ENCODE measurements around the gene USP2. TPM values are rescaled to one million over a fixed set of nuclear protein-coding genes. Genes with fewer than 3 reads are reported as not detected.

The USP2 gene
- total RNA-seq, 4 donors from 2014 or later, result 0.29 to 28.2 (median 2.1) TPM; not detected in 1

DNA sequence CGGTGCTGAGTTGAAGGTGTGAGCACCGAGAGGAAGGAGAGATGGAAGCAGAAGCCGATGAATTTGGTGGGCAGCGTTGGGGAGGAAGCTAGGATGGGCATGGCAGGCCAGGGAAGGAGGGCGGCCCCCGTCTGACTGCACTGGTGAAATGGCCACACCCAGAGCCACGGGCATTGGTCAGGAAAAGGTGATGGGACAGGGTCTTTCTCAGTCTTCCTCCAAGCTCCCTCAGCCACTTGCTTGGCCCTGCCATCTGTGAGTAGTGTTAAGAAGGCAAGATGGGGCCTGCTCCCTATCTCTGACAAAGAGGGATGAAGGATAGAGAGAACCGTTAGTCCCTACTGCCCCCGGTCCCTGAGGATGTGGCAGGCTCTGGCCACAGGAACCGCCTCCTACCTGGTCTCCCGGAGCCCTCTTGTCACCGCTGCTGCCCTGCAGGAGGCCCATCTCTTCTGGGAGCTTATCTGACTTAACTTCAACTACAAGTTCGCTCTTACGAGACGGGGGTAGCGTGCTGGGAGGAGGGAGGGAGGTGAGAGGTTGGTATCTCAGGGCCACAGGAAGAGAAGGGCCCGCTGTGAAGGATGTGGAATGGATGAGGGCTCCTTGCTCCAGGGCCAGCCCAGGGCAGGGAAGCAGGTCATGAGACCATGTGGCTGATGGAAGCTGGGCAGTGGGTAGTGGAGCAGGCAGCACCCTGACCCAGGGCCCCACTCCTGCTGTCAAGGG lies 71.4 kb downstream of the USP2 start:
- peak overlapping the region; percentile 2 to 82 for H3K27ac ChIP-seq
- no peaks in the 10 kb centered on the region for H3K9me3 ChIP-seq
- no peaks in the 10 kb centered on the region for H3K27me3 ChIP-seq
- no peaks in the 10 kb centered on the region for H3K4me1 ChIP-seq
- TF ChIP-seq, protein P1, sequence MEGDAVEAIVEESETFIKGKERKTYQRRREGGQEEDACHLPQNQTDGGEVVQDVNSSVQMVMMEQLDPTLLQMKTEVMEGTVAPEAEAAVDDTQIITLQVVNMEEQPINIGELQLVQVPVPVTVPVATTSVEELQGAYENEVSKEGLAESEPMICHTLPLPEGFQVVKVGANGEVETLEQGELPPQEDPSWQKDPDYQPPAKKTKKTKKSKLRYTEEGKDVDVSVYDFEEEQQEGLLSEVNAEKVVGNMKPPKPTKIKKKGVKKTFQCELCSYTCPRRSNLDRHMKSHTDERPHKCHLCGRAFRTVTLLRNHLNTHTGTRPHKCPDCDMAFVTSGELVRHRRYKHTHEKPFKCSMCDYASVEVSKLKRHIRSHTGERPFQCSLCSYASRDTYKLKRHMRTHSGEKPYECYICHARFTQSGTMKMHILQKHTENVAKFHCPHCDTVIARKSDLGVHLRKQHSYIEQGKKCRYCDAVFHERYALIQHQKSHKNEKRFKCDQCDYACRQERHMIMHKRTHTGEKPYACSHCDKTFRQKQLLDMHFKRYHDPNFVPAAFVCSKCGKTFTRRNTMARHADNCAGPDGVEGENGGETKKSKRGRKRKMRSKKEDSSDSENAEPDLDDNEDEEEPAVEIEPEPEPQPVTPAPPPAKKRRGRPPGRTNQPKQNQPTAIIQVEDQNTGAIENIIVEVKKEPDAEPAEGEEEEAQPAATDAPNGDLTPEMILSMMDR (IDR thresholded peaks at IDR 0.05), result no peak
- TF ChIP-seq POLR2A (IDR thresholded peaks at IDR 0.05), result no peak
- intact Hi-C loops (cut with DNase I; ENCODE audit: low total_unique reads), result no loop called here
- DNase-seq, result no peak
- H3K4me3 ChIP-seq, result no peak overlapping the region
- no peaks in the 10 kb centered on the region for H3K36me3 ChIP-seq

DNA sequence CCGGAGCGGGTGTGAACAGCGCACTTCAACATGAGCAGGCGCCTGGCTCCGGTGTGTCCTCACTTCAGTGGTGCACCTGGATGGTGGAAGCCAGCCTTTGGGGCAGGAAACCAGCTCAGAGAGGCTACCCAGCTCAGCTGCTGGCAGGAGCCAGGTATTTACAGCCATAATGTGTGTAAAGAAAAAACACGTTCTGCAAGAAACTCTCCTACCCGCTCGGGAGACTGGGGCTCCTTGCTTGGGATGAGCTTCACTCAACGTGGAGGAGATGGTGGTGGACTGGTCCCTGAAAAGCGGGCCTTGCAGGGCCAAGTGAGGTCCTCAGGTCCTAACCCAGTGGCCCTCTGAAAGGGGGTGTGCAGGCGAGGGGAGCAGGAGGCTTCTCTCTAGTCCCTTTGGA lies 72.1 kb downstream of the USP2 start:
- Histone ChIP-seq H3K36me3 (no peaks in the 10 kb centered on the region), H3K4me3 (no peak overlapping the region), H3K4me1 (no peaks in the 10 kb centered on the region), H3K9me3 (no peaks in the 10 kb centered on the region), H3K27me3 (no peaks in the 10 kb centered on the region), H3K27ac (peak overlapping the region in 1 of 2 donors; percentile 82)
- TF ChIP-seq POLR2A (IDR thresholded peaks at IDR 0.05), result no peak
- TF ChIP-seq, protein P1 (IDR thresholded peaks at IDR 0.05), result no peak
- intact Hi-C loops (cut with DNase I; ENCODE audit: low total_unique reads), result no loop called here
- DNase-seq, result no peak

DNA sequence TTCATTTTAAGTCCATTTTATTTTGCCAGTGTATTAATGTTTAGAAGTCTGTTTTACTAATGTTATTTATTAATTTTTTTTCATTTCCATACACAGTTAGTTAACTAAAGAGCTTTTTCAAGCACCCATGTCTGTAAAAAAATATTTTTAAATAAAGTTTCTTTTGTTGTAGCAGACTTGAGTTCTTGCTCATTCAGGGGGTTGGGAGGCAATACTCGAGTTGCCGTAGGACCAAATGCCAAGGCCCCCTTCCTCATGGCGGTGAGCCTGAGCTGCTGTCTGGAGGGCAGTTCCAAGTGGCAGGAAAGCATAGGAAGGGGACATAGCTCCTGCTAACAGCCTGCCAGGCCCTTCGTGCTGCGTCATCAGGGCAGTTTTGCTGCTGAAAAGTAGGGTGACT lies 73.5 kb downstream of the USP2 start:
- no peaks in the 10 kb centered on the region for H3K9me3 ChIP-seq
- no peak for DNase-seq
- TF ChIP-seq, protein P1 (IDR thresholded peaks at IDR 0.05), result no peak
- TF ChIP-seq POLR2A (IDR thresholded peaks at IDR 0.05), result no peak
- peak overlapping the region; percentile 71 to 82 for H3K27ac ChIP-seq
- H3K4me1 ChIP-seq, result no peaks in the 10 kb centered on the region
- no peak overlapping the region for H3K4me3 ChIP-seq
- no peaks in the 10 kb centered on the region for H3K36me3 ChIP-seq
- intact Hi-C loops (cut with DNase I; ENCODE audit: low total_unique reads), result no loop called here
- no peaks in the 10 kb centered on the region for H3K27me3 ChIP-seq

DNA sequence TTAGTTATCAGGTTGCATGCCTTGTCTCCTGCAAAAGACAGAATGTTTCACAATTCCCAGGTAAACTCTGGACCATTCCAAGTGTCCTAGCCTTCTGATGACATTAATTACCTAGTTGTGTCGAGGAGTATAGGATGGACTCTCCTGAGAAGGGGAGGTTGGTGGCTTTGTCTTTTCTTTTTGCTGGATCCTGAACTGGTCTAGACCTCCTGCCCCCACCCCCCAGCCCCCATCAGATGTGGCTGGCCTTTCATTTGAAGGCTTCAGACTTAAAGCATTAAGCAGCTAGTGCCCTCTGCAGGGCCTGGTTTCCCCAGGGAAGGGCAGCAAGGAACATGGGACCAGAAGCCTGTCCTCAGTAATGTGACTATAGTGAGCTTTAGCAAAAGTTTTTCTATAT lies 74.3 kb downstream of the USP2 start:
- Histone ChIP-seq H3K4me1 (no peaks in the 10 kb centered on the region), H3K27ac (peak overlapping the region; percentile 71 to 82), H3K9me3 (no peaks in the 10 kb centered on the region), H3K4me3 (no peak overlapping the region), H3K27me3 (no peaks in the 10 kb centered on the region), H3K36me3 (no peaks in the 10 kb centered on the region)
- intact Hi-C loops (cut with DNase I; ENCODE audit: low total_unique reads), result no loop called here
- TF ChIP-seq, protein P1 (IDR thresholded peaks at IDR 0.05), result peak in 2 of 4 experiments; percentile 15 to 17
- TF ChIP-seq POLR2A (IDR thresholded peaks at IDR 0.05), result no peak
- no peak for DNase-seq

DNA sequence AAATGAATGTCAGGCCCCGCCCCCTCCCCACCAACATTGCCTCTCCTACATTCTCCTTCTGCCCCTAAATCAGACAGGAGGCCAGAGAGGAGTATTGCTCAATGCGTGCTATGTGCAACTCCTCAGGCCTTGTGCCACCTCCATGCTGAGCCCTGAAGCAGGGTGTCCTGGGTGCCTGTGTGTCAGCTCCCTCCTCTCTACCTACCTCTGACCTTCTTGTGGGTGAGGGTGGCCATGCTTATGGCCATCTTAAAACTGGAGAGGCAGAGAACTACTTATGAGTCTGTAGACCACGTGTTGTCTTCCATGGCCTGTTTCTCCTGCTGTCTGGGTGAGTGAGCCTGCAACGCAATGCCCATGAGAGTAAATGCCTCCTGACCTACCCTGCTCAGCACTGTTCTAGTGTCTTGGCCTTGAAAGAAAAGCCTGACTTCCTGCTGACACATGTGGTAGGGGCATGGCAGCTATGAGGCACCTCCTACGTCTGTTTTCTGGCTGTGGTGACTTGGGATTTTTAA lies 75.1 kb downstream of the USP2 start:
- Histone ChIP-seq H3K27me3 (no peaks in the 10 kb centered on the region), H3K27ac (peak overlapping the region; percentile 71 to 82), H3K4me1 (no peaks in the 10 kb centered on the region), H3K4me3 (no peak overlapping the region), H3K36me3 (no peaks in the 10 kb centered on the region), H3K9me3 (no peaks in the 10 kb centered on the region)
- intact Hi-C loops (cut with DNase I; ENCODE audit: low total_unique reads), result no loop called here
- TF ChIP-seq, protein P1 (IDR thresholded peaks at IDR 0.05), result no peak
- TF ChIP-seq POLR2A (IDR thresholded peaks at IDR 0.05), result peak in 1 of 2 donors; percentile 21
- peak; percentile 51 to 61 for DNase-seq
